MM.1S (cell line): ENCODE data around the gene SCLY.

Experiments used
- EZH2 ChIP-seq: fragments of 300-600 bp; sonication (generic); optimal IDR thresholded peaks from 2 replicates; pipeline ENCODE3; 2017; ENCODE audit warnings: low read depth, mild to moderate bottlenecking, antibody characterized with exemption, low read length, mixed read lengths
- TF ChIP-seq, protein P1 (sequence below): fragments of 300-600 bp; sonication (generic); IDR thresholded peaks from 2 replicates; pipeline ENCODE4 v1.5.1; 2016; ENCODE audit warnings: antibody characterized with exemption, low read length, mixed read lengths

DNA sequence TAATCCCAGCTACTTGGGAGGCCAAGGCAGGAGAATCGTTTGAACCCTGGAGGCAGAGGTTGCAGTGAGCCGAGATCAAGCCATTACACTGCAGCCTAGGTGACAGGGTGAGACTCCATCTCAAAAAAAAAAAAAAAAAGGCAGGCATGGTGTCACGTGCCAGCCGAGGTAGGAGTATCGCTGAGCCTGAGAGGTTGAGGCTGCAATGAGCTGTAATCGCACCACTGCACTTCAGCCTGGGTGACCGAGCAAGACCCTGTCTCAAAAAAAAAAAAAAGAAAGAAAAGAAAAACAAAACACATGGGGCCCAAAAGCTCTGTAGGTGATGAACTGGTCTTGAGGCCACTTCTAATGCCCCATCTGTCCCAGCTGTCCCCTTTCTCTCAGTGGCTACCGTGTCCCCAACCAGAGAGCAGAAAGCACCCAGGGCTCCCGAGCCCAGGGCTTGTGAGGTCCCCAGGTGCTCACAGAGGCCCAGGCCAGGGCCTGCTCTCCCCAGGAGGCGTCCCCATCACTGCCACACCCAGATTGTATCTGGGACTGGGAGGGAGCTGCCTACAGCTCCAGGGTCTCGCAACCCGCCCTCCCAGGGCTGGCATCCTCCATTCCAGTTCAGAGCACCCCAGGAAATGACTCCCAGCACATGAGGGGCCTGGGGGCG lies 86.2 kb downstream of the SCLY start:
- TF ChIP-seq, protein P1, sequence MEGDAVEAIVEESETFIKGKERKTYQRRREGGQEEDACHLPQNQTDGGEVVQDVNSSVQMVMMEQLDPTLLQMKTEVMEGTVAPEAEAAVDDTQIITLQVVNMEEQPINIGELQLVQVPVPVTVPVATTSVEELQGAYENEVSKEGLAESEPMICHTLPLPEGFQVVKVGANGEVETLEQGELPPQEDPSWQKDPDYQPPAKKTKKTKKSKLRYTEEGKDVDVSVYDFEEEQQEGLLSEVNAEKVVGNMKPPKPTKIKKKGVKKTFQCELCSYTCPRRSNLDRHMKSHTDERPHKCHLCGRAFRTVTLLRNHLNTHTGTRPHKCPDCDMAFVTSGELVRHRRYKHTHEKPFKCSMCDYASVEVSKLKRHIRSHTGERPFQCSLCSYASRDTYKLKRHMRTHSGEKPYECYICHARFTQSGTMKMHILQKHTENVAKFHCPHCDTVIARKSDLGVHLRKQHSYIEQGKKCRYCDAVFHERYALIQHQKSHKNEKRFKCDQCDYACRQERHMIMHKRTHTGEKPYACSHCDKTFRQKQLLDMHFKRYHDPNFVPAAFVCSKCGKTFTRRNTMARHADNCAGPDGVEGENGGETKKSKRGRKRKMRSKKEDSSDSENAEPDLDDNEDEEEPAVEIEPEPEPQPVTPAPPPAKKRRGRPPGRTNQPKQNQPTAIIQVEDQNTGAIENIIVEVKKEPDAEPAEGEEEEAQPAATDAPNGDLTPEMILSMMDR, result no peak
- no peak for TF ChIP-seq EZH2
